ENCODE data around the gene OSBPL1A. TPM values are rescaled to one million over a fixed set of nuclear protein-coding genes. Genes with fewer than 3 reads are reported as not detected.

Gene OSBPL1A
- total RNA-seq, 1 donor from 2014 or later = 16.4 TPM

GRCh38 chr18:24262087-24262486 lies 135.5 kb downstream of the OSBPL1A start:
- Mint-ChIP-seq H3K9me3 (ENCODE audit: unreplicated experiment) (no peaks in the 10 kb centered on the region), H3K27ac (ENCODE audit: unreplicated experiment) (no peak overlapping the region), H3K4me3 (ENCODE audit: unreplicated experiment) (no peak overlapping the region), H3K4me1 (ENCODE audit: unreplicated experiment) (peaks cover 3% of the 10 kb centered on the region), H3K27me3 (ENCODE audit: unreplicated experiment) (no peaks in the 10 kb centered on the region), H3K36me3 (ENCODE audit: low read depth, unreplicated experiment) (no peaks in the 10 kb centered on the region)
- no peak for DNase-seq (ENCODE audit: low spot score)
- TF ChIP-seq CTCF (IDR thresholded peaks at IDR 0.05; ENCODE audit: unreplicated experiment) = no peak

GRCh38 chr18:24259869-24260641 lies 137.6 kb downstream of the OSBPL1A start:
- no peaks in the 10 kb centered on the region for H3K36me3 Mint-ChIP-seq (ENCODE audit: low read depth, unreplicated experiment)
- no peak overlapping the region for H3K4me3 Mint-ChIP-seq (ENCODE audit: unreplicated experiment)
- H3K9me3 Mint-ChIP-seq (ENCODE audit: unreplicated experiment) = no peaks in the 10 kb centered on the region
- no peak for TF ChIP-seq CTCF (IDR thresholded peaks at IDR 0.05; ENCODE audit: unreplicated experiment)
- no peaks in the 10 kb centered on the region for H3K27me3 Mint-ChIP-seq (ENCODE audit: unreplicated experiment)
- H3K27ac Mint-ChIP-seq (ENCODE audit: unreplicated experiment) = no peak overlapping the region
- DNase-seq (ENCODE audit: low spot score) = no peak
- H3K4me1 Mint-ChIP-seq (ENCODE audit: unreplicated experiment) = no peaks in the 10 kb centered on the region

GRCh38 chr18:24254071-24254470 lies 143.6 kb downstream of the OSBPL1A start:
- Mint-ChIP-seq H3K27ac (ENCODE audit: unreplicated experiment) (no peak overlapping the region), H3K4me3 (ENCODE audit: unreplicated experiment) (no peak overlapping the region), H3K4me1 (ENCODE audit: unreplicated experiment) (peaks cover 17% of the 10 kb centered on the region), H3K36me3 (ENCODE audit: low read depth, unreplicated experiment) (no peaks in the 10 kb centered on the region), H3K9me3 (ENCODE audit: unreplicated experiment) (no peaks in the 10 kb centered on the region), H3K27me3 (ENCODE audit: unreplicated experiment) (no peaks in the 10 kb centered on the region)
- DNase-seq (ENCODE audit: low spot score) = no peak
- no peak for TF ChIP-seq CTCF (IDR thresholded peaks at IDR 0.05; ENCODE audit: unreplicated experiment)

GRCh38 chr18:24249716-24250115 lies 147.9 kb downstream of the OSBPL1A start:
- no peak overlapping the region for H3K27ac Mint-ChIP-seq (ENCODE audit: unreplicated experiment)

More at GRCh38 chr18:24249716-24250115, 147.9 kb downstream of the OSBPL1A start:
- Mint-ChIP-seq H3K27me3 (ENCODE audit: unreplicated experiment) (no peaks in the 10 kb centered on the region), H3K9me3 (ENCODE audit: unreplicated experiment) (no peaks in the 10 kb centered on the region), H3K4me1 (ENCODE audit: unreplicated experiment) (peaks cover 17% of the 10 kb centered on the region), H3K36me3 (ENCODE audit: low read depth, unreplicated experiment) (no peaks in the 10 kb centered on the region), H3K4me3 (ENCODE audit: unreplicated experiment) (no peak overlapping the region)
- TF ChIP-seq CTCF (IDR thresholded peaks at IDR 0.05; ENCODE audit: unreplicated experiment) = no peak
- DNase-seq (ENCODE audit: low spot score) = no peak

All from endothelial cell (in vitro differentiated cells).